Thyroid gland (tissue), 4 donors: ENCODE results near the gene C5orf22. TPM values are rescaled to one million over a fixed set of nuclear protein-coding genes. Genes with fewer than 3 reads are reported as not detected.
A peak's percentile ranks its signal among the peaks of the same experiment; 100 is the strongest.

Experiments used
- DNase-seq, 2 donors: peaks; one replicate each; pipeline ENCODE4 v3.0.0-alpha.2; 2019
- H3K27ac ChIP-seq, 3 donors: fragments of 200-600 bp; sonication (generic); 1 replicate in 2 of 3; 2 replicates in 1 of 3; pipeline ENCODE4 v1.5.1; 2016 to 2019; ENCODE audit warnings: mild to moderate bottlenecking in 1 of 3, moderate library complexity in 1 of 3
- H3K27me3 ChIP-seq: fragments of 200-600 bp; sonication (generic); one replicate; pipeline ENCODE4 v1.5.1; 2019
- H3K36me3 ChIP-seq, 2 donors: fragments of 200-600 bp; sonication (generic); one replicate each; pipeline ENCODE4 v1.5.1; 2016 to 2019
- H3K4me1 ChIP-seq, 2 donors: fragments of 200-600 bp; sonication (generic); one replicate each; pipeline ENCODE4 v1.5.1; 2017 to 2019
- H3K4me3 ChIP-seq, 3 donors: fragments of 200-600 bp; sonication (generic); replicated peaks in 1 of 3; 1 replicate in 2 of 3; 2 replicates in 1 of 3; pipeline ENCODE4 v1.5.1; 2016; ENCODE audit warnings: mild to moderate bottlenecking in 1 of 3
- H3K9me3 ChIP-seq: fragments of 200-600 bp; sonication (generic); one replicate; pipeline ENCODE4 v1.5.1; 2017
- POLR2A ChIP-seq, 2 donors: fragments of 450-650 bp; IDR thresholded peaks; one replicate each; pipeline ENCODE4 v1.6.1; 2017; ENCODE audit warnings: antibody characterized with exemption in 2 of 2, mild to moderate bottlenecking in 2 of 2, moderate library complexity in 1 of 2
- WGBS, 2 donors: methylation state at CpG; one replicate each; pipeline ENCODE4 v1.1.5; 2017; 5-methylcytosine and 5-hydroxymethylcytosine counted together
- intact Hi-C: fragments of 100-400 bp; cut with DNase I; formaldehyde crosslinking; loops from one replicate; pipeline ENCODE4 v1.15.1; 2023
- total RNA-seq, 4 donors: library from RNA; depleted of rRNA; stranded (reverse); fragments of >200 nt; gene quantifications; one replicate each; pipeline ENCODE4 v1.2.3, GENCODE V29; 2016
- TF ChIP-seq, protein P1 (sequence below), 6 experiments: fragments of 200-600 bp in 3 of 6; fragments of 450-650 bp in 3 of 6; sonication (generic) in 3 of 6; IDR thresholded peaks; one replicate each; pipeline ENCODE4 v1.5.1; 2016 to 2019; ENCODE audit warnings: antibody characterized with exemption in 6 of 6, mild to moderate bottlenecking in 2 of 6, inconsistent platforms in 1 of 6, moderate library complexity in 1 of 6

The C5orf22 gene
- total RNA-seq, 4 donors from 2014 or later, result 13.8 to 25.6 (median 19.3) TPM

DNA sequence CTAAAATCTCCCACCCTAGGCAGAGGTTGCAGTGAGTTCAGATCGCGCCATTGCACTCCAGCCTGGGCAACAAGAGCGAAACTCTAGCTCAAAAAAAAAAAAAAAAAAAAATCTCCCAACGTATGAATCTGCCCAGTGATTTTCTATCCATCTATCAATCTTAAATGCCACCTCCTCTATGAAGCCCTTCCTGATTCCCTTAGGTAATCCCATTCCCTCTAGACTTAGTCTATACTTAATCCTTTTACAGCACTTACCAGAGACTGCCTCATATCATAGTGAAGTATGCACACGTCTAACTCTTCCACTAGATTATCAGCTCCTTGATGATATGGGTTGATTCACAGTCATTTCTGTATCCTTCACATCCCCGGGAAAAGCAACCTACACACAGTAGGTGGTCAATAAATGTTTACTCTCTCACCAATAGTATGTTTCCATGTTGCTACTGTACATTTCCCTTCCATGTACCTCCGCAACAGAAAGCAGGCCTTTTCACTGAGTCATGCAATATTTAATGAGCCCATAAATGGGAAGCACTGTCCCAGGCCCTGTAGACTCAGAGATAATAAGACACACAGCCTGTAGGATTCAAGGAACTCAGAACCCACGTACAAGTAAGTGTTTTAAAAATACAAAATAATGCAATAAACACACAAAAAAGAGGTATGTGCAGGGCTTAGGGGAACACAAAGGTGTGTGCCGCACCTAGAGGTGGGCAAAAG lies 1.4 kb upstream of the C5orf22 start:
- H3K4me3 ChIP-seq, result peak overlapping the region in 1 of 3 donors; percentile 71
- no peak overlapping the region for H3K27ac ChIP-seq
- H3K27me3 ChIP-seq, result no peaks in the 10 kb centered on the region
- WGBS, 2 donors, result 82 to 85% methylated on average over 9 of the region's 9 CpGs
- DNase-seq, result no peak
- intact Hi-C loops, result no loop called here
- TF ChIP-seq, protein P1, sequence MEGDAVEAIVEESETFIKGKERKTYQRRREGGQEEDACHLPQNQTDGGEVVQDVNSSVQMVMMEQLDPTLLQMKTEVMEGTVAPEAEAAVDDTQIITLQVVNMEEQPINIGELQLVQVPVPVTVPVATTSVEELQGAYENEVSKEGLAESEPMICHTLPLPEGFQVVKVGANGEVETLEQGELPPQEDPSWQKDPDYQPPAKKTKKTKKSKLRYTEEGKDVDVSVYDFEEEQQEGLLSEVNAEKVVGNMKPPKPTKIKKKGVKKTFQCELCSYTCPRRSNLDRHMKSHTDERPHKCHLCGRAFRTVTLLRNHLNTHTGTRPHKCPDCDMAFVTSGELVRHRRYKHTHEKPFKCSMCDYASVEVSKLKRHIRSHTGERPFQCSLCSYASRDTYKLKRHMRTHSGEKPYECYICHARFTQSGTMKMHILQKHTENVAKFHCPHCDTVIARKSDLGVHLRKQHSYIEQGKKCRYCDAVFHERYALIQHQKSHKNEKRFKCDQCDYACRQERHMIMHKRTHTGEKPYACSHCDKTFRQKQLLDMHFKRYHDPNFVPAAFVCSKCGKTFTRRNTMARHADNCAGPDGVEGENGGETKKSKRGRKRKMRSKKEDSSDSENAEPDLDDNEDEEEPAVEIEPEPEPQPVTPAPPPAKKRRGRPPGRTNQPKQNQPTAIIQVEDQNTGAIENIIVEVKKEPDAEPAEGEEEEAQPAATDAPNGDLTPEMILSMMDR (IDR thresholded peaks at IDR 0.05), result no peak
- TF ChIP-seq POLR2A (IDR thresholded peaks at IDR 0.05), result no peak
- H3K36me3 ChIP-seq, result peaks cover 27 to 36% of the 10 kb centered on the region in 2 donors
- H3K4me1 ChIP-seq, result peaks cover 17 to 19% of the 10 kb centered on the region in 2 donors
- no peaks in the 10 kb centered on the region for H3K9me3 ChIP-seq

- 1% methylated on average over 13 of the region's 13 CpGs for WGBS, 2 donors
- H3K27ac ChIP-seq, result no peak overlapping the region
- peak overlapping the region; percentile 60 to 71 (median 63) for H3K4me3 ChIP-seq
- intact Hi-C loops, result no loop called here
- peaks cover 17 to 19% of the 10 kb centered on the region in 2 donors for H3K4me1 ChIP-seq
- H3K27me3 ChIP-seq, result no peaks in the 10 kb centered on the region
- no peaks in the 10 kb centered on the region for H3K9me3 ChIP-seq
- peaks cover 27 to 32% of the 10 kb centered on the region in 2 donors for H3K36me3 ChIP-seq
- TF ChIP-seq, protein P1 (IDR thresholded peaks at IDR 0.05), result no peak
- no peak for TF ChIP-seq POLR2A (IDR thresholded peaks at IDR 0.05)
- peak; percentile 13 to 30 for DNase-seq
Observed at GRCh38 chr5:31531543-31531887, 586 bp upstream of the C5orf22 start.

DNA sequence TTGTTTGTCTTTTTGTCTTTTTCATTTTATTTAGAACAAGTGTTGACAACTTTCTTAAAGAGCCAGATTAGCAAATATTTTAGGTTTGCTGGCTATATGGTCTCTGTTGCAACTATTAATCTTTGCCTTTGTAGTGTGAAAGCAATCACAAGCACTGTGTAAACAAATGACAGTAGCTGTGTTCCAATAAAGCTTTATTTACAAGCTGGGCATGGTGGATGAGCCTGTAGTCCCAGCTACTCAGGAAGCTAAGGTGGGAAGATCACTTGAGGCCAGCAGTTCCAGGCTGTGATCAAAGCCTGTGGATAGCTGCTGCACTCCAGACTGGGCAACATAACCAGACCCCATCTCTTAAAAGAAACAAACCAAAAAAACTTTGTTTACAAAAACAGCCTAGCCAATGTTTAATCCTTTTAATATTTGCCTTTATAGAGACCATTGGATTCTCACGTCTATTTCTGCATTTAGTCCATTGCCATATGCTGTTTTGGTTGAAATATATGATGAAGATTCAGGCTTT lies 2.5 kb downstream of the C5orf22 start:
- Histone ChIP-seq H3K4me3 (no peak overlapping the region), H3K4me1 (peaks cover 17 to 19% of the 10 kb centered on the region in 2 donors), H3K27me3 (no peaks in the 10 kb centered on the region), H3K36me3 (peaks cover 22 to 33% of the 10 kb centered on the region in 2 donors), H3K27ac (no peak overlapping the region), H3K9me3 (no peaks in the 10 kb centered on the region)
- intact Hi-C loops, result no loop called here
- no peak for TF ChIP-seq POLR2A (IDR thresholded peaks at IDR 0.05)
- TF ChIP-seq, protein P1 (IDR thresholded peaks at IDR 0.05), result no peak
- WGBS, 2 donors, result 94 to 96% methylated on average over 1 of the region's 1 CpG
- no peak for DNase-seq

DNA sequence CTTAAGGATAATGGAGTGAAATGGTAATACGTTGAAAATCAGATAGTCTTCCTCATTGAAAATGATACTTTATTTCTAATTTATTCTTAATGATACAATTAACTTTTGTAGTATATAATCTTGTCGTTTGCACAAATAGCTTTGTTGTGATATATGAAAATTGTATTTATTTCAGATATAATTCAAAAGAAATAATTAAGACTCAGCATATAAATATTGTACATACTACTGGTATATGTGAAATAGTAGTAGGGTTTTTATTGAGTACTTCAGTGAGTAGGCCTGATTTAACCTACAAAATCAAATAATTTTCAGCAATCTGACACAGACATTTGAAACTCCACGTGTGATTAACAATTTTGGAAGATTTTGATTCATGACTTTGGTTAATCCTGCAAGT lies 4.8 kb downstream of the C5orf22 start:
- Histone ChIP-seq H3K4me1 (peaks cover 11% of the 10 kb centered on the region in 2 donors), H3K4me3 (no peak overlapping the region), H3K27me3 (no peaks in the 10 kb centered on the region), H3K36me3 (peaks cover 30 to 49% of the 10 kb centered on the region in 2 donors), H3K27ac (no peak overlapping the region), H3K9me3 (no peaks in the 10 kb centered on the region)
- no peak for TF ChIP-seq POLR2A (IDR thresholded peaks at IDR 0.05)
- TF ChIP-seq, protein P1 (IDR thresholded peaks at IDR 0.05), result no peak
- DNase-seq, result no peak
- WGBS, 2 donors, result 92 to 94% methylated on average over 3 of the region's 3 CpGs
- intact Hi-C loops, result no loop called here

DNA sequence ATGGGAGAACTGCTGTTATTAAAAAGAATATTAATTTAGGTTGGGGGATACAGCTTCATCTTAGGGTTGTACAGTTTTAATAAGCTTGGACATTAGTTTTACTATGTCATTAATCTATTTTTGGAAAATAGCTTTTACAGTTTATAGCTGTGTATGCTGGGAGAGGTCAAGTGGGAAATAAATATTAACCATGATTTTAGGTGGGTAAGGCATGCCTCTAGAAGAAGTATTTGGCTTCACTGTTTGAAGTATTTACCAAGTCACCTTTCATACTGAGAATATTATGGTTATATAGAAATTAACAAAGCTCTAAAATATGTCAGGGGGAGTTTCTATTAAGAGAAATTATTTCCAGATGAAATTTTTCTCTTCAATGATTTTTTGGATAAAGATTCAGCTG lies 5.2 kb downstream of the C5orf22 start:
- Histone ChIP-seq H3K4me3 (no peak overlapping the region), H3K27me3 (no peaks in the 10 kb centered on the region), H3K36me3 (peaks cover 34 to 50% of the 10 kb centered on the region in 2 donors), H3K4me1 (peaks cover 11% of the 10 kb centered on the region in 2 donors), H3K27ac (no peak overlapping the region), H3K9me3 (no peaks in the 10 kb centered on the region)
- no peak for DNase-seq
- intact Hi-C loops, result no loop called here
- TF ChIP-seq, protein P1 (IDR thresholded peaks at IDR 0.05), result no peak
- TF ChIP-seq POLR2A (IDR thresholded peaks at IDR 0.05), result no peak
